Transverse colon (tissue), 4 donors: Measurements from ENCODE around the gene MACF1. TPM values are rescaled to one million over a fixed set of nuclear protein-coding genes. Genes with fewer than 3 reads are reported as not detected.
"Not testable (repeated sequence)": the region's sequence is repeated elsewhere in the genome, so short reads cannot be mapped to it uniquely, and the experiment has no call there.

Source experiments
- DNase-seq: peaks from one replicate; pipeline ENCODE4 v3.0.0-alpha.2; 2019
- H3K27ac ChIP-seq, 4 donors: fragments of 200-600 bp; sonication (generic); 2 replicates each; pipeline ENCODE4 v1.5.1; 2016 to 2018; ENCODE audit warnings: inconsistent platforms in 4 of 4
- H3K27me3 ChIP-seq: fragments of 200-600 bp; sonication (generic); 2 replicates; pipeline ENCODE4 v1.5.1; 2017; ENCODE audit warnings: inconsistent platforms
- H3K36me3 ChIP-seq, 4 donors: fragments of 200-600 bp; sonication (generic); 2 replicates each; pipeline ENCODE4 v1.5.1; 2017 to 2019; ENCODE audit warnings: inconsistent platforms in 4 of 4
- H3K4me1 ChIP-seq, 4 donors: fragments of 200-600 bp; sonication (generic); 2 replicates each; pipeline ENCODE4 v1.5.1; 2017 to 2020; ENCODE audit warnings: inconsistent platforms in 4 of 4
- H3K4me3 ChIP-seq, 4 donors: fragments of 200-600 bp; sonication (generic); 1 replicate in 1 of 4; 2 replicates in 3 of 4; pipeline versions ENCODE4 v1.5.1 to v1.6.1; 2017 to 2019; ENCODE audit warnings: inconsistent platforms in 4 of 4
- H3K9me3 ChIP-seq, 2 donors: fragments of 200-600 bp; sonication (generic); 2 replicates each; pipeline ENCODE4 v1.5.1; 2017 to 2019; ENCODE audit warnings: inconsistent platforms in 2 of 2
- CTCF ChIP-seq, 5 experiments: fragments of 200-600 bp in 3 of 5; fragments of 450-650 bp in 2 of 5; sonication (generic) in 3 of 5; IDR thresholded peaks; 1 replicate in 2 of 5; 2 replicates in 3 of 5; pipeline ENCODE4 v1.5.1; 2016 to 2017; ENCODE audit warnings: antibody characterized with exemption in 5 of 5, inconsistent platforms in 3 of 5, mild to moderate bottlenecking in 2 of 5, moderate library complexity in 1 of 5
- EP300 ChIP-seq: sonication (generic); formaldehyde crosslinking; IDR thresholded peaks from one replicate; pipeline ENCODE4 v1.6.1; 2017; ENCODE audit warnings: antibody characterized with exemption, low read depth
- POLR2A ChIP-seq: fragments of 450-650 bp; IDR thresholded peaks from one replicate; pipeline ENCODE4 v1.6.1; 2016; ENCODE audit warnings: antibody characterized with exemption, mild to moderate bottlenecking, moderate library complexity
- POLR2AphosphoS5 ChIP-seq, 3 donors: sonication (generic); formaldehyde crosslinking; IDR thresholded peaks; one replicate each; pipeline ENCODE4 v1.6.1; 2016; ENCODE audit warnings: antibody characterized with exemption in 3 of 3
- WGBS, 2 donors: methylation state at CpG; one replicate each; pipeline ENCODE4 v1.1.5; 2018; ENCODE audit warnings: low coverage in 1 of 2; 5-methylcytosine and 5-hydroxymethylcytosine counted together
- in situ Hi-C, 4 donors: fragments of 200-750 bp; cut with MboI; loops; one replicate each; pipeline versions ENCODE4 v1.15.0 to v1.15.1; 2017; ENCODE audit warnings: low sequenced_read_pairs in 3 of 4, low pct_ligation_motif_present in 1 of 4, low pct_unique_long_range_greater_than_20kb in 1 of 4
- intact Hi-C: fragments of 100-400 bp; cut with DNase I; formaldehyde crosslinking; loops from one replicate; pipeline ENCODE4 v1.15.1; 2023; ENCODE audit warnings: low total_unique reads
- total RNA-seq, 4 donors: library from RNA; depleted of rRNA; stranded (reverse); fragments of >200 nt; gene quantifications; one replicate each; pipeline ENCODE4 v1.1.0, GENCODE V29; 2016

MACF1 gene
- total RNA-seq, 4 donors from 2014 or later = 190 to 300 (median 254) TPM

GRCh38 chr1:39472826-39473225, 268.3 kb downstream of the MACF1 start:
- Histone ChIP-seq H3K27ac (no peak overlapping the region), H3K4me1 (no peaks in the 10 kb centered on the region), H3K4me3 (no peak overlapping the region), H3K27me3 (no peaks in the 10 kb centered on the region), H3K9me3 (no peaks in the 10 kb centered on the region), H3K36me3 (peaks cover 0 to 46% (median 23%) of the 10 kb centered on the region in 4 donors)
- TF ChIP-seq CTCF (IDR thresholded peaks at IDR 0.05) (no peak), EP300 (no peak), POLR2AphosphoS5 (IDR thresholded peaks at IDR 0.05) (no peak), POLR2A (no peak)
- in situ Hi-C loops = no loop called here
- no peak for DNase-seq
- intact Hi-C loops = no loop called here
- 81 to 87% methylated on average over 7 of the region's 7 CpGs for WGBS, 2 donors

DNA sequence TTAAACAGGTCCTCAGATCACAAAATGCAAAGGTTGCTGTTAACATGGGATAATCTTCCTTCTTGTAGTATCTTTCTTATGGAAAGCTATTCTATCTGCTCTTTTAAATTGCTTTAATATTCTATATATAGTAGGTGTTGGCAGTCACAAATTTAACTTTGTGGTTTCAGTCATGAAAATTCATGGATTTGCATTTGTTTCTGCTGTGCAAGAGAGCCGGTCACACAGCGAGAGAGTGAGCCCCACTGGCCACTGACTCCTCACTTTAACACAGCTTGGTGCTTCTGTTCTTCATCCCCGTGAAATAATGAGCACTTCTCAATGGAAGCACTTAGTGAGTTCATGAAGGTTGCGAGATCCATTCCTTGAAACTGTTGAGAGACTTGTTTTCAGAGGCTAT, 268.8 kb downstream of the MACF1 start:
- peaks cover 0 to 46% (median 22%) of the 10 kb centered on the region in 4 donors for H3K36me3 ChIP-seq

GRCh38 chr1:39474810-39475209, 270.3 kb downstream of the MACF1 start:
- Histone ChIP-seq H3K27ac (no peak overlapping the region), H3K4me1 (no peaks in the 10 kb centered on the region), H3K9me3 (no peaks in the 10 kb centered on the region), H3K4me3 (no peak overlapping the region), H3K27me3 (no peaks in the 10 kb centered on the region), H3K36me3 (peaks cover 0 to 35% (median 17%) of the 10 kb centered on the region in 4 donors)
- TF ChIP-seq EP300 (no peak), POLR2A (no peak), CTCF (IDR thresholded peaks at IDR 0.05) (no peak), POLR2AphosphoS5 (IDR thresholded peaks at IDR 0.05) (no peak)
- WGBS, 2 donors = 75 to 88% methylated on average over 2 to 4 of the region's 4 CpGs
- no peak for DNase-seq
- intact Hi-C loops = no loop called here
- in situ Hi-C loops = no loop called here

More for the DNA sequence above, 268.8 kb downstream of the MACF1 start:
- TF ChIP-seq POLR2AphosphoS5 (IDR thresholded peaks at IDR 0.05) (no peak), EP300 (no peak), CTCF (IDR thresholded peaks at IDR 0.05) (no peak), POLR2A (no peak)
- H3K9me3 ChIP-seq = no peaks in the 10 kb centered on the region
- WGBS, 2 donors = 87 to 100% methylated on average over 3 to 4 of the region's 4 CpGs
- no peak for DNase-seq
- H3K27ac ChIP-seq = no peak overlapping the region
- intact Hi-C loops = no loop called here
- no peaks in the 10 kb centered on the region for H3K4me1 ChIP-seq
- no peak overlapping the region for H3K4me3 ChIP-seq
- H3K27me3 ChIP-seq = no peaks in the 10 kb centered on the region
- in situ Hi-C loops = no loop called here

GRCh38 chr1:39475551-39475950, 271.1 kb downstream of the MACF1 start:
- in situ Hi-C loops, DNase-seq, H3K27me3 ChIP-seq, H3K4me1 ChIP-seq, H3K4me3 ChIP-seq, H3K9me3 ChIP-seq, H3K27ac ChIP-seq, intact Hi-C loops: not testable (repeated sequence)
- WGBS, 2 donors = 31% methylated on average over 1 of the region's 1 CpG; no CpG with 5 or more reads in 1 of the 2 donors
- H3K36me3 ChIP-seq = peaks cover 0 to 35% (median 17%) of the 10 kb centered on the region in 4 donors
